Transverse colon (tissue), 4 donors: ENCODE results near the gene BAMBI. TPM values are rescaled to one million over a fixed set of nuclear protein-coding genes. Genes with fewer than 3 reads are reported as not detected.

Experiments used
- DNase-seq: peaks from one replicate; pipeline ENCODE4 v3.0.0-alpha.2; 2019
- H3K27ac ChIP-seq, 4 donors: fragments of 200-600 bp; sonication (generic); 2 replicates each; pipeline ENCODE4 v1.5.1; 2016 to 2018; ENCODE audit warnings: inconsistent platforms in 4 of 4
- H3K27me3 ChIP-seq: fragments of 200-600 bp; sonication (generic); 2 replicates; pipeline ENCODE4 v1.5.1; 2017; ENCODE audit warnings: inconsistent platforms
- H3K36me3 ChIP-seq, 4 donors: fragments of 200-600 bp; sonication (generic); 2 replicates each; pipeline ENCODE4 v1.5.1; 2017 to 2019; ENCODE audit warnings: inconsistent platforms in 4 of 4
- H3K4me1 ChIP-seq, 4 donors: fragments of 200-600 bp; sonication (generic); 2 replicates each; pipeline ENCODE4 v1.5.1; 2017 to 2020; ENCODE audit warnings: inconsistent platforms in 4 of 4
- H3K4me3 ChIP-seq, 4 donors: fragments of 200-600 bp; sonication (generic); 1 replicate in 1 of 4; 2 replicates in 3 of 4; pipeline versions ENCODE4 v1.5.1 to v1.6.1; 2017 to 2019; ENCODE audit warnings: inconsistent platforms in 4 of 4
- H3K9me3 ChIP-seq, 2 donors: fragments of 200-600 bp; sonication (generic); 2 replicates each; pipeline ENCODE4 v1.5.1; 2017 to 2019; ENCODE audit warnings: inconsistent platforms in 2 of 2
- CTCF ChIP-seq, 5 experiments: fragments of 200-600 bp in 3 of 5; fragments of 450-650 bp in 2 of 5; sonication (generic) in 3 of 5; IDR thresholded peaks; 1 replicate in 2 of 5; 2 replicates in 3 of 5; pipeline ENCODE4 v1.5.1; 2016 to 2017; ENCODE audit warnings: antibody characterized with exemption in 5 of 5, inconsistent platforms in 3 of 5, mild to moderate bottlenecking in 2 of 5, moderate library complexity in 1 of 5
- EP300 ChIP-seq: sonication (generic); formaldehyde crosslinking; IDR thresholded peaks from one replicate; pipeline ENCODE4 v1.6.1; 2017; ENCODE audit warnings: antibody characterized with exemption, low read depth
- POLR2A ChIP-seq: fragments of 450-650 bp; IDR thresholded peaks from one replicate; pipeline ENCODE4 v1.6.1; 2016; ENCODE audit warnings: antibody characterized with exemption, mild to moderate bottlenecking, moderate library complexity
- POLR2AphosphoS5 ChIP-seq, 3 donors: sonication (generic); formaldehyde crosslinking; IDR thresholded peaks; one replicate each; pipeline ENCODE4 v1.6.1; 2016; ENCODE audit warnings: antibody characterized with exemption in 3 of 3
- WGBS, 2 donors: methylation state at CpG; one replicate each; pipeline ENCODE4 v1.1.5; 2018; ENCODE audit warnings: low coverage in 1 of 2; 5-methylcytosine and 5-hydroxymethylcytosine counted together
- in situ Hi-C, 4 donors: fragments of 200-750 bp; cut with MboI; loops; one replicate each; pipeline versions ENCODE4 v1.15.0 to v1.15.1; 2017; ENCODE audit warnings: low sequenced_read_pairs in 3 of 4, low pct_ligation_motif_present in 1 of 4, low pct_unique_long_range_greater_than_20kb in 1 of 4
- intact Hi-C: fragments of 100-400 bp; cut with DNase I; formaldehyde crosslinking; loops from one replicate; pipeline ENCODE4 v1.15.1; 2023; ENCODE audit warnings: low total_unique reads
- total RNA-seq, 4 donors: library from RNA; depleted of rRNA; stranded (reverse); fragments of >200 nt; gene quantifications; one replicate each; pipeline ENCODE4 v1.1.0, GENCODE V29; 2016

BAMBI gene
- total RNA-seq, 4 donors from 2014 or later = 1.00 to 3.7 (median 1.2) TPM; not detected in 1

- in situ Hi-C loops = loop anchor here (5.0 to 25.0 kb wide), 5 partner anchors 316 to 636 kb away; no protein-coding TSS in a partner anchor
- WGBS, 2 donors = 2 to 11% methylated on average over 9 to 57 of the region's 59 CpGs
These were observed 8.7 kb upstream of the BAMBI start for GRCh38 chr10:28668363-28669226.

GRCh38 chr10:28669227-28670173, 7.8 kb upstream of the BAMBI start:
- intact Hi-C loops (loop anchor here (5.0 kb wide), 1 partner anchor 323 kb away; no protein-coding TSS in a partner anchor), in situ Hi-C loops (loop anchor here (5.0 to 25.0 kb wide), 6 partner anchors 315 to 635 kb away; no protein-coding TSS in a partner anchor)
- H3K36me3 ChIP-seq = no peaks in the 10 kb centered on the region
- peaks cover 86% of the 10 kb centered on the region for H3K27me3 ChIP-seq
- 40 to 47% methylated on average over 17 to 21 of the region's 21 CpGs for WGBS, 2 donors
- peaks cover 0 to 11% (median 7%) of the 10 kb centered on the region in 4 donors for H3K4me1 ChIP-seq
- H3K27ac ChIP-seq = no peak overlapping the region
- no peak for DNase-seq
- H3K4me3 ChIP-seq = peak overlapping the region in 2 of 4 donors; percentile 30 to 45
- no peak for TF ChIP-seq POLR2AphosphoS5 (IDR thresholded peaks at IDR 0.05)
- TF ChIP-seq CTCF (IDR thresholded peaks at IDR 0.05) = no peak
- no peak for TF ChIP-seq EP300
- no peak for TF ChIP-seq POLR2A
- no peaks in the 10 kb centered on the region for H3K9me3 ChIP-seq

More at GRCh38 chr10:28668363-28669226, 8.7 kb upstream of the BAMBI start:
- peaks cover 0 to 17% (median 10%) of the 10 kb centered on the region in 4 donors for H3K4me1 ChIP-seq
- peak; percentile 55 for DNase-seq
- intact Hi-C loops = loop anchor here (5.0 kb wide), 1 partner anchor 324 kb away; no protein-coding TSS in a partner anchor
- H3K27ac ChIP-seq = no peak overlapping the region
- TF ChIP-seq POLR2A = no peak
- no peak for TF ChIP-seq CTCF (IDR thresholded peaks at IDR 0.05)
- no peak for TF ChIP-seq POLR2AphosphoS5 (IDR thresholded peaks at IDR 0.05)
- no peak for TF ChIP-seq EP300
- H3K27me3 ChIP-seq = peaks cover 82% of the 10 kb centered on the region
- H3K36me3 ChIP-seq = no peaks in the 10 kb centered on the region
- no peaks in the 10 kb centered on the region for H3K9me3 ChIP-seq
- H3K4me3 ChIP-seq = peak overlapping the region in 2 of 4 donors; percentile 30 to 45

DNA sequence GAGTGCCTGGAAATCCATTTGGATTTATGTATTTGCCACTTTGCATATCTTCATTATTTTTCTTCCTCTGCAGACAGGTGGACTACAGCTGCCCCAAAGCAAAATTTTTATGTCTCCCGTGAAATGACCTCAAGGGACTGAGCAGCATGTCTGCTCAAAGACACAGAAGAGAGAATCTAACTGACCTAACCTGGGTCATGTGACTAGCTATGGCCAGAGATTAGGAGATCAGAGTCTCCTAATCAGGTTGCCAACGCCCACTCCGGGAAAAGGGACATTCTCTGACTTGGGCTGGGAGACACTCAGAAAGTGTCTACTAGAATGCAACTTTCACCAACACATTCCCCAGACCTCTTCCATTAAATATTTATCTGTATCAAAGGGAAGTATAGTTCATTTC, 2.5 kb upstream of the BAMBI start:
- no peak overlapping the region for H3K4me3 ChIP-seq
- DNase-seq = no peak
- intact Hi-C loops (no loop called here), in situ Hi-C loops (loop anchor here in 1 of 4 donors (10.0 to 25.0 kb wide), 2 partner anchors 320 to 463 kb away; no protein-coding TSS in a partner anchor)
- H3K9me3 ChIP-seq = no peaks in the 10 kb centered on the region
- 20 to 52% methylated on average over 1 to 3 of the region's 3 CpGs for WGBS, 2 donors
- no peaks in the 10 kb centered on the region for H3K36me3 ChIP-seq
- H3K27me3 ChIP-seq = peaks cover 94% of the 10 kb centered on the region
- H3K4me1 ChIP-seq = peaks cover 0 to 27% (median 25%) of the 10 kb centered on the region in 4 donors
- TF ChIP-seq EP300 (no peak), POLR2AphosphoS5 (IDR thresholded peaks at IDR 0.05) (no peak), POLR2A (no peak)
- H3K27ac ChIP-seq = no peak overlapping the region

DNA sequence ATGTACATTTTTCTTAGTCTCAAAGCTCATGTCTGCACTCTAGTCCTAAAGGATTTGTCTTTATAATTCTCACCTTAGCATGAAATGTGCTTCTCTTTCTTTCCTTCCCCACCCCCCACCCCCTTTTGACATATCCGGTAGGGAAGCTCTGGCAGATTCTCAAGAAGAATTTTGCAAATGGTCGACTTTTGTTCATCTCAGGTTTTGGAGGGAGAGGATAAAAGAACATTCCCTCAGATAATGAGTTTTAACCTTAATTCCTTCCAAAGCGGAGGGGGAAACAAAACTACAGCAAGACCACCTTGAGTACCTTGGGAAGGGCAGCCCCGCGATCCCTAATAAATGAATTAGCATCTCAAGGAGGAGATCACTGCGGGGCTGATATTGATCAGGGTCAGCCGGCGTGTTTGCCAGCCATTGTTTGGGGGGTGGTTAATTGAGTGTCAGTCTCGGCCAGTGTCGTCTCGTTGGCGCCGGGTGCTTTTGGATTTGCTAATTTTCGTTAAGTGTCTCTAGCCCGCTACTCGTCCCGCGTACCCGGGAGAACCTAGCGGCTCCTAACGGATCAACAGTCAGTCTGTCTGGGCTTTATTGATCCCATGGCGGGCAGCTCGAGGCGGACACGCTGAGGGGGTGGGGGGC, 874 bp upstream of the BAMBI start:
- intact Hi-C loops = no loop called here
- peaks cover 0 to 41% (median 35%) of the 10 kb centered on the region in 4 donors for H3K4me1 ChIP-seq
- in situ Hi-C loops = loop anchor here in 1 of 4 donors (10.0 kb wide), 1 partner anchor 318 kb away; no protein-coding TSS in a partner anchor
- no peaks in the 10 kb centered on the region for H3K9me3 ChIP-seq
- TF ChIP-seq POLR2A = no peak
- TF ChIP-seq POLR2AphosphoS5 (IDR thresholded peaks at IDR 0.05) = no peak
- no peak for TF ChIP-seq CTCF (IDR thresholded peaks at IDR 0.05)
- no peak for TF ChIP-seq EP300
- H3K27me3 ChIP-seq = peaks cover 93% of the 10 kb centered on the region
- WGBS, 2 donors = 12 to 18% methylated on average over 7 to 24 of the region's 25 CpGs
- H3K27ac ChIP-seq = no peak overlapping the region
- no peaks in the 10 kb centered on the region for H3K36me3 ChIP-seq
- H3K4me3 ChIP-seq = peak overlapping the region; percentile 33 to 70 (median 66)
- DNase-seq = peak; percentile 13
